Activated CD8-positive, alpha-beta T cell treated with anti-CD3 and anti-CD28 coated beads for 36 hours (primary cell): ENCODE measurements around the gene FJX1. TPM values are rescaled to one million over a fixed set of nuclear protein-coding genes. Genes with fewer than 3 reads are reported as not detected.
"Not testable (repeated sequence)": the region's sequence is repeated elsewhere in the genome, so short reads cannot be mapped to it uniquely, and the experiment has no call there.

Source experiments
- ATAC-seq: fragments of 200-7000 bp; cut with Tn5 transposase; one replicate; pipeline ENCODE4 v1.10.0; 2021; ENCODE audit warnings: mild to moderate bottlenecking, moderate library complexity
- CTCF ChIA-PET: fragments of 350-600 bp; sonication (Branson Sonifier 250); formaldehyde crosslinking; loops from one replicate; lab custom pipeline; 2021; ENCODE audit warnings: antibody characterized with exemption; lab: Charles Lee
- POLR2A ChIA-PET: fragments of 350-600 bp; sonication (Branson Sonifier 250); formaldehyde crosslinking; loops from one replicate; lab custom pipeline; 2021; ENCODE audit warnings: antibody characterized with exemption; lab: Charles Lee
- DNase-seq: peaks from one replicate; pipeline ENCODE4 v3.0.0-alpha.2; 2020
- H3K27ac Mint-ChIP-seq: one replicate; pipeline ENCODE4 v1.8.0; 2021; ENCODE audit warnings: mild to moderate bottlenecking, mixed read lengths
- H3K27me3 Mint-ChIP-seq: one replicate; pipeline ENCODE4 v1.8.0; 2021; ENCODE audit warnings: mixed read lengths
- H3K36me3 Mint-ChIP-seq: one replicate; pipeline ENCODE4 v1.8.0; 2021; ENCODE audit warnings: low read depth, mixed read lengths
- H3K4me1 Mint-ChIP-seq: one replicate; pipeline ENCODE4 v1.8.0; 2021; ENCODE audit warnings: low read depth, mixed read lengths
- H3K4me3 Mint-ChIP-seq: one replicate; pipeline ENCODE4 v1.8.0; 2021; ENCODE audit warnings: mild to moderate bottlenecking, moderate library complexity, mixed read lengths
- H3K9me3 Mint-ChIP-seq: one replicate; pipeline ENCODE4 v1.8.0; 2021; ENCODE audit warnings: mixed read lengths
- intact Hi-C: fragments of 100-400 bp; cut with micrococcal nuclease; formaldehyde crosslinking; loops from one replicate; pipeline ENCODE4 v1.10.0; 2022
- total RNA-seq, 2 experiments: library from RNA; stranded (reverse); gene quantifications; one replicate each; pipeline ENCODE4 v1.2.3, GENCODE V29; 2021
- TF ChIP-seq, protein P1 (sequence below): fragments of 200-600 bp; IDR thresholded peaks from one replicate; pipeline ENCODE4 v1.8.0; 2022; ENCODE audit warnings: antibody characterized with exemption, mild to moderate bottlenecking

FJX1 gene
- total RNA-seq, 2 experiments from 2014 or later, result 1.4 to 2.1 TPM

DNA sequence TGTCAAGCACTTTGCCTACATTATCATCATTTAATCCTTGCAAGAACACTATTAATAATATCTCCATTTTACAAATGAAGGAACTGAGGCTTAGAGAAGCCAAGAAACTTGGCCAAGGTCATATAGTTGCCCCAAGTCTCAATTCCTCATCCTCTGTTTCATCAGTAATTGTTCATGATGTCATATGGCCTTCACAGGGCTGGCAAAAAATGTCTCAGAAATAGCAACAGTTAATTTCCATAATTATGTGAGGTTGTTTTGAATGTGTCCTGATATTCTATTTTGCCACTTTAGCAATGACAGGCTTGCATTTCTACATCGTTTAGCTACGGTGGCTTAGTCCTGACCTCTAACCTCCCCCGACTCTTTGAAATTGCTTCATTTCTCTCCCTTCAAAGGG is 23.7 kb downstream of the FJX1 start:
- Mint-ChIP-seq H3K4me3 (no peak overlapping the region), H3K36me3 (no peaks in the 10 kb centered on the region), H3K9me3 (no peaks in the 10 kb centered on the region), H3K4me1 (no peaks in the 10 kb centered on the region), H3K27ac (no peak overlapping the region), H3K27me3 (peaks cover 14% of the 10 kb centered on the region)
- ATAC-seq (no peak), DNase-seq (no peak)
- ChIA-PET CTCF (no interaction called here), POLR2A (no interaction called here)
- TF ChIP-seq, protein P1, sequence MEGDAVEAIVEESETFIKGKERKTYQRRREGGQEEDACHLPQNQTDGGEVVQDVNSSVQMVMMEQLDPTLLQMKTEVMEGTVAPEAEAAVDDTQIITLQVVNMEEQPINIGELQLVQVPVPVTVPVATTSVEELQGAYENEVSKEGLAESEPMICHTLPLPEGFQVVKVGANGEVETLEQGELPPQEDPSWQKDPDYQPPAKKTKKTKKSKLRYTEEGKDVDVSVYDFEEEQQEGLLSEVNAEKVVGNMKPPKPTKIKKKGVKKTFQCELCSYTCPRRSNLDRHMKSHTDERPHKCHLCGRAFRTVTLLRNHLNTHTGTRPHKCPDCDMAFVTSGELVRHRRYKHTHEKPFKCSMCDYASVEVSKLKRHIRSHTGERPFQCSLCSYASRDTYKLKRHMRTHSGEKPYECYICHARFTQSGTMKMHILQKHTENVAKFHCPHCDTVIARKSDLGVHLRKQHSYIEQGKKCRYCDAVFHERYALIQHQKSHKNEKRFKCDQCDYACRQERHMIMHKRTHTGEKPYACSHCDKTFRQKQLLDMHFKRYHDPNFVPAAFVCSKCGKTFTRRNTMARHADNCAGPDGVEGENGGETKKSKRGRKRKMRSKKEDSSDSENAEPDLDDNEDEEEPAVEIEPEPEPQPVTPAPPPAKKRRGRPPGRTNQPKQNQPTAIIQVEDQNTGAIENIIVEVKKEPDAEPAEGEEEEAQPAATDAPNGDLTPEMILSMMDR, result no peak
- intact Hi-C loops, result no loop called here

- ATAC-seq, result no peak
- Mint-ChIP-seq H3K4me1 (no peaks in the 10 kb centered on the region), H3K4me3 (no peak overlapping the region), H3K9me3 (no peaks in the 10 kb centered on the region), H3K27me3 (peaks cover 14% of the 10 kb centered on the region), H3K27ac (no peak overlapping the region), H3K36me3 (no peaks in the 10 kb centered on the region)
- TF ChIP-seq, protein P1, result no peak
- DNase-seq, result no peak
- ChIA-PET POLR2A (no interaction called here), CTCF (no interaction called here)
- intact Hi-C loops, result no loop called here
These were observed 29.3 kb downstream of the FJX1 start for GRCh38 chr11:35647421-35648093.

GRCh38 chr11:35650006-35650405 is 31.7 kb downstream of the FJX1 start:
- TF ChIP-seq, protein P1, result no peak
- Mint-ChIP-seq H3K36me3 (no peaks in the 10 kb centered on the region), H3K27me3 (peaks cover 23% of the 10 kb centered on the region), H3K27ac (no peak overlapping the region), H3K4me3 (no peak overlapping the region), H3K4me1 (no peaks in the 10 kb centered on the region), H3K9me3 (no peaks in the 10 kb centered on the region)
- CTCF ChIA-PET, result interaction anchor here (1.6 kb wide), 1 partner anchor 172 kb away, joined by 6 read pairs; no protein-coding TSS in a partner anchor
- POLR2A ChIA-PET, result no interaction called here
- DNase-seq (peak; percentile 6), ATAC-seq (peak; percentile 56)
- intact Hi-C loops, result no loop called here

DNA sequence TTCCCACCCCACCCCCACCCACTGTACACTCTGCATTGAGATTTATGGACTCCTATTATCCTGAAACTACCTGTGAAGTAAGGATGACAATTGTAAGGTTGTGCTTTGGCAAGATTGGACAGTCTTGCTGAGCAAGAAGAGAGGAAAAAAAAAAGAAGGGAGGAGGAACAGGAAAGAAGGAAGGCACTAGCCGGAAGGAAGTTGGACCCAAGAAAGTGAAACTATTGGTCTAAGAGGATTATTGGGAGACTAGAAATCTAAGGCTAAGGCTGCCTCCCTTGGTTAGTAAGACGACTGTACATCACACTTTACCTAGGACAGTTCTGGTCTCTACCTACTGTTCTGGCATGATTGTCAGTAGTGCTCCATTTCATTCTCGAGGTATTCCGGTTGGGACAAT is 32.2 kb downstream of the FJX1 start:
- ATAC-seq, result no peak
- H3K27me3 Mint-ChIP-seq, result peaks cover 24% of the 10 kb centered on the region
- TF ChIP-seq, protein P1, result no peak

DNA sequence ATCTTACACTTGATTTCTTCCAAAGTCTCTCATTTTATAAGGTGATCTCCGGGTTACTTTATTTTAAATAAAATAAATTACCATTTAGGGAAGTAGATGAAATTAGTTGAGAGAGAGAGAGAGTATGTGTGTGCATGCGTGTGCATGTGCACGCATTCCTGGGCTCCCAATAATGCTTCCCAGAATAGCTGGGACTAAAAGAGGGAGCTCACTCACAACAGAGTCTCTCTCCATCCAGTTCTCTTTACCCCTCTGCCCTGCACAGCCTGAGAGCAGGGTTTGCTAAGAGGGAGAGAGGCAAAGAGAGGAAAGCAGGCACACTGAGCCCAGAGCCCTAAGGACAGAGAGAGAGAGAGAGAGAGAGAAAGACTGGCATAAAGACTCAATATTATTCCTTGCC is 33.0 kb downstream of the FJX1 start:
- Mint-ChIP-seq H3K27ac (no peak overlapping the region), H3K27me3 (peaks cover 24% of the 10 kb centered on the region), H3K9me3 (no peaks in the 10 kb centered on the region), H3K4me1 (no peaks in the 10 kb centered on the region), H3K4me3 (no peak overlapping the region), H3K36me3 (no peaks in the 10 kb centered on the region)
- intact Hi-C loops, result no loop called here
- no peak for ATAC-seq
- TF ChIP-seq, protein P1, result no peak
- no peak for DNase-seq
- CTCF ChIA-PET, result no interaction called here
- POLR2A ChIA-PET, result interaction anchor here (1.3 kb wide), 1 partner anchor 11 kb away, joined by 3 read pairs; the partner anchor contains the start of gene TRIM44

More for the DNA sequence above, 32.2 kb downstream of the FJX1 start:
- POLR2A ChIA-PET, result no interaction called here
- no peaks in the 10 kb centered on the region for H3K36me3 Mint-ChIP-seq
- H3K4me1 Mint-ChIP-seq, result no peaks in the 10 kb centered on the region
- intact Hi-C loops, result no loop called here
- CTCF ChIA-PET, result no interaction called here
- H3K27ac Mint-ChIP-seq, result no peak overlapping the region
- no peaks in the 10 kb centered on the region for H3K9me3 Mint-ChIP-seq
- DNase-seq, result no peak
- no peak overlapping the region for H3K4me3 Mint-ChIP-seq

GRCh38 chr11:35652786-35653185 is 34.5 kb downstream of the FJX1 start:
- H3K36me3 Mint-ChIP-seq, DNase-seq, ATAC-seq, H3K4me1 Mint-ChIP-seq, H3K27ac Mint-ChIP-seq, H3K4me3 Mint-ChIP-seq, H3K9me3 Mint-ChIP-seq, CTCF ChIA-PET, intact Hi-C loops, POLR2A ChIA-PET: not testable (repeated sequence)
- peaks cover 27% of the 10 kb centered on the region for H3K27me3 Mint-ChIP-seq
